GM19193 (cell line): ENCODE measurements around the gene GLI3.

Experiments
- POLR2A ChIP-seq: IDR thresholded peaks from 4 replicates; pipeline ENCODE4 v1.6.1; 2011; ENCODE audit not compliant: insufficient read depth, insufficient read length; ENCODE audit errors: extremely low read depth

Gene GLI3

DNA sequence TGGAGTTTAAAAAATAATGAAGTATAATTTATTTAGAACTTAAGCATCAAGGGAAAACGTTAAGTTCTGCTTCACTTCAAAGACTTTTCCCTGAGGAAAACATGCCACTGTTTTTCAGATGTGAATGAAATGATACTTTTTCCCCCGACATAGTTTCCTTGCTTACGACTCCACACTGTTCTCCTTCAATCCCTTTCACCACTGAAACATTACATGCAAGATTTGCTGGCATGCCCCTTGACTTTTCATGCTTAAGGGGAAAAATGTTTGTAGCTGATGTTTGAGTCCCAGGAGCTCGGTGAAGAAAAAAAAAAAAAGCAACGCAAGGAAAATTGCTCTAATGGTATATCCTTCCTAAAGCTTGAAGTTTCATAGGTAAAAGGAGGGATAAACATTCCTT lies 10.0 kb downstream of the GLI3 start:
- TF ChIP-seq POLR2A = no peak

DNA sequence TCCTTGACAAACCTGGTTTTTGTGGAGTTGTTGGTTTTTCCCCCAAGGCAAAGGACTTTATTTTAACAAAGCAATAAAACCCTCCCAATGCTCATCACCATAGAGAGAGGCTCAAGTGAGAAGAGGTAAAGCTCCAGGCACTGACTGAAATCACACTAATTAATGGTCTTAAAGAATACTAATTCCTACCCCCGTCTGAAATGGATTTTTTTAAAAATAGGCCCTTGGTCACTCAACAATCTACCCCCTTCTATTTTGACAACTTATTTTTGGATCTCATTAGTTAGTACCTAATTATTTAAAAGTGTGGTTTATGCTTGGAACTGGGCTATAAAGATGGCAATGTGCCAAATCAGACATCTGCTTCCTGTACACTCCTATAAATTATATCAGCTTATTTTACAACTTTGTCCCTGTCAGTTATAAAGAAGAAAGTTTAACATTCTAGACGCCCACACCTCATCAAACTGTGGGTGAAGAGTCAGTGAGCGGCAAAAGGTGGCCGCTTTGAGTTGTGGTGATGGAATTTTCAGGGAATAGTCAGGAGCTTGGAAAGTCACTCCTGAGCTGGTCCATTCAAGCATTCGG lies 10.6 kb downstream of the GLI3 start:
- TF ChIP-seq POLR2A = no peak

DNA sequence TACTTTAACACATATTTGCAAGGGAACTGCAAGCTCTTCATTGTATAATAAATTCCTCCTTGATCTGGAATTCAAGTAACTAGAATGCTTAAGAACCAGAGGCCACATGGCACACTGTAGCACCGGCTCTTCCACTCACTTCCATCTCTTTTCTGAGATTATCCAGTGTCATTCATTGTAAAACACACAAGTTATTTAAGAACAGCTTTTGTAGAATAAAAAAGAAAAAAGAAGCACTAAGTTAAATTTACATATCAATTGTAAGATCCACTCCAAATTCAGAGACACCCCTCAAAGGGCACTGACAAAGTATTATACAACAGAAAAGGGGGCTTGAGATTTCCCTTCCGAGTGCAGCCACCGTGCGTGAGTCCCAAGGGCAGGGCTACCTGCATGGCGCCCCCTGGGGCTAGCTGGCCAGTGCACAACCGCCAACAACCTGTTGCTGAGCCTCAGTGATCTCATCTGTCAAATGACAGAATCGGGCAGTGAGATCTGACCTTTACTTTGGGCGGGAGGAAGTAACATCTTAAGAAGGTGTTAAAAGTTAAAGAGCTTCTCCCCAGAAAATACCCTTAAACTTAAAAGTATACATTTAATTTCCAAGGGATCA lies 12.5 kb downstream of the GLI3 start:
- no peak for TF ChIP-seq POLR2A

DNA sequence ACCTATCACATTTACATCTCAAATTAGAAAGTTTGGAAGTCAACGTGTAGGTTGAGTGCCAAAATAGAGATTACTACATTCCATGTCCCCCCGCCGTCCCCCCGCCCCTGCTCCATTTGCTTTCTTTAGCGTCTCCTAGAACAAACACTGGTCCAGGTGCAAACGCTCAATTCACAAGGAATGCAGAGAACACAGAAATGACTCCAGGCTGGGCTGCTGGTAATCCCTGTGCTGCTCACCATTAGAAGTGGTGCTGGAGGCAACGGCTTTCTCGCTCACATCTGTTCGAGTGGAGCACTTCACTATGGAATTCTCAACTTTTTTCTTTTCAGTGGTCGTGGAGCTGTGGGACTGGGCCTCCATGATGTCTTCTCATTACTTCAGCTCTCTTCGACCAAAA lies 14.1 kb downstream of the GLI3 start:
- no peak for TF ChIP-seq POLR2A

DNA sequence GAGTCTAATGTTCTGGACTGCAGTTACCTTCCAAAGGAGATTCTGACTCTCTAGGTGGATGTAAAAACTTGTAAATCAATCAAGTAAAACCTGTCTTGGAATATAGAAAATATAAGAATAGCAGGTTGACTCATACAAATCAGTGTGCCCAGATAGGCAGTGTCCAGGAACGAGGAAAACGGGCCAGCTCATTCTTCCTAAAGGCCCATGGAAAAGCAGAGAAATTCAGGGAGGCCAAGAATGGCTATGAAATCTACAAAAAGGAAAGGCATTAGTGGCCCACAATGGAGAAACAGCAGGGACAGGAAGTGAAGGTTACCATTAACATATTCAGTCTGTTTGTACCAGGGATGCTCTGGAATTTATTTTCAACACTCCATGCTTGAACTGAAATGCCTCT lies 14.9 kb downstream of the GLI3 start:
- TF ChIP-seq POLR2A = no peak

DNA sequence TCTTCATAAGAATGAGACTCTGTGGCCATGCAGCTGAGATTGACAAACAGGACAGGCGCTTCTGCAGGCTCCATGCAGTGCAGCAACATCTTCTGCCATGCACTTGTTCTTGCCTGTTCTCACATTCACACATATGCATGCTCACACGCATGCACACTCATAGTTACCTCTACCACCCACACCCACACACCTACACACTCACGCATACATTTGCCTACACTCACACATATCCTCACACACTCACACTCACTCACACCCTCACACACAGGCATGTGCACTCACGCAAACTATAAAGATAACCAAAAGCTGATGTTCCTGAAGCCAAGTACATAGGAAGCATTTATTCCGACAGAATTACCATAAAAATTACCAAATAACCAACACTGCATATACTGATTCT lies 15.7 kb downstream of the GLI3 start:
- no peak for TF ChIP-seq POLR2A

DNA sequence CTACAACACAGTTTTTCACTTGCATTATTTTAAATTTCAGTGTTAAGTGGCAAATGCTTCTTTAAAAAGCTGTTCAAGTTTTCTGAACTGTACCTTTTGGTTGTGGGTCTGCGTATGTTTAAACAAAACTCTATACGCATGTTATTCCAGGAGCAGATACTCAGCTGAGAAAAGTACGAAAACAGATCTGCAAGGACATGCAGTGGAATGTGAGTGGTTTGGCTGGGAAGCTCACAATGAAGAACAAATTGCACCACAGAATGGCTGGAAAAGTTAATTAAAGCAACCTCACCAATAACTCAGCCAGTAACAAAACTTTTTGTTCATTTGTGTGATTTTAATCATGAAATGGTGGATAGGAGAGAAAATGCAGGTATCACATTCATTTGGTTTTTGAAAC lies 17.6 kb downstream of the GLI3 start:
- no peak for TF ChIP-seq POLR2A

DNA sequence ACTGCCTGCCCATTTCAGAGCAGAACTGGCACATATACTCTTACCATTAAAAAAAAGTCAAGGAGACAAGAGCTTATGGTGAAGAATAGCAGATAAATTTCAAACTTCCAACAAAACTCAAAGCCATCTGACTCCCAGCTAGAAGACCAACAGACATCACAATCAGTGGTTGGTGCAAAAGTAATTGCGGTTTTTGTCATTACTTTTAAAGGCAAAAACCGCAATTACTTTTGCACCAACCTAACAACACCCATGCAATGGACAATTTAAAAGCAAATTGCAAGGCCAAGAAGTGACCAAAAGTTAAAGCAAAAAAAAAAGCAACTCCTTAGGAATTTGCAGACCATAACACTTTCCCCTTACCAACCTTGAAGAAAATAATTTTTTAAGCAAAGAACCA lies 18.8 kb downstream of the GLI3 start:
- no peak for TF ChIP-seq POLR2A

DNA sequence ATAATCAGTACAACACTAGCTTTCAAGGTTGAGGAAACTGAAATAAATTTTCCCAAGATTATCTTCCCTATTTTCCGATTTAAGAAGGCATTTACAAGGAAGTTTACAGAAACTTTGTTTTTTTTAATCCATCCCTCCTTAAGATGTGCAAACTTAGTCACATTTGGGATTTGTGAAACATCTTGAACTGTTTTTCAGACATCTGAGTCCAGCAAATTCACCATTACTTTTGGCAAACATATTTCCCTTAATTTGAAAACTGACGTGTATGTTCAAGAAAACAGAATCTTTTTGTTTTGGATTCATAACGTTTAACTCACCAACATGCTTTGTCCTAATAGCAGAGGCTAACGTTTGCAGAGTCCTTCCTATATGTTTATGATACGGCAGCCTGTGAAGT lies 19.5 kb downstream of the GLI3 start:
- no peak for TF ChIP-seq POLR2A

DNA sequence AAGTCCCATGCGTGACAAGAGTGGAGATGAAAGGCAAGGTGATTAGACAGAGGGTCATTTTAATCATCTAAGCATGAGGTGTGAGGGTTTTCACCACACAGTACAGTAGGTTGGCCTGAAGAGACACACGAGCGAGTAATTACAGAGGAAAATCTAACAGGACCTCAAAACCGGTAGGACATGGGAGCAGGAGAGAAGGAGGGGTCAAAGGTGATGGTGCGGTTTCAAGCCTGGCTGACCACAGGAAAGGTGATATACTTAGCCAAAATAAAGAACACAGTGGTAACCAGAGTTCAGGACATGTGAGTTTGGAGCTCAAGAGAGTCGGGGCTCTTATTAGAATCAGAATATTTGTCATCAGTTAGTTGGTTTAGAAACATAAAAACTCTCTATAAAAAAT lies 20.0 kb downstream of the GLI3 start:
- no peak for TF ChIP-seq POLR2A

DNA sequence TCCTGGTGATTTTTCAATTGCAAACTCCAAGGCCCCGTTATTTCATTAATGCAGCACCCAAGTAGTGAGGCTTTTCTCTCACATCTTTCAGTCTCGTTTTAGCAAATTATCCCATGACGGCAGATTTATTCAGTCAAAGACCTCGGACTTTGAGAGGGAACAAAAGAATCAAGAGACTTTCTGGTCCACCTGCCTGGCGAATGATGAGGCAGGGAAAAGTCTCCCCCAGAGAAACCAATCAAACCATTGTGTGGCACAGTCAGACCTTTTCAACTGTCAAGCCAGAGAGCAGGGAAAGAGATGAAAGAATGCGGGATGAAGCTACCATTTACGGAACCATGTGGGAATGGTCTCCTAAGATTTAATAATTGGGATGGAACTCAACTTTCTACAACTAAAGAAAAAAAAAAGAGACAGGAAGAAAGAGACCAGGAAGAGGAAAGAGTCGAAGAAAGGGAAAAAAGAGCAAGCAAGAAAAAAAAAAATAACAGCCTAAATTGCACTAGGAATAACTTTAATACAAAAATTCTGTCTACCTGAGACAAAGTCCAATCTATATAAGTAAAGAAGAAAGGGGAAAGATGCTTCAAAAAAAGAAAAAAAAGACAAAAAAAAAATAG lies 22.8 kb downstream of the GLI3 start:
- no peak for TF ChIP-seq POLR2A

DNA sequence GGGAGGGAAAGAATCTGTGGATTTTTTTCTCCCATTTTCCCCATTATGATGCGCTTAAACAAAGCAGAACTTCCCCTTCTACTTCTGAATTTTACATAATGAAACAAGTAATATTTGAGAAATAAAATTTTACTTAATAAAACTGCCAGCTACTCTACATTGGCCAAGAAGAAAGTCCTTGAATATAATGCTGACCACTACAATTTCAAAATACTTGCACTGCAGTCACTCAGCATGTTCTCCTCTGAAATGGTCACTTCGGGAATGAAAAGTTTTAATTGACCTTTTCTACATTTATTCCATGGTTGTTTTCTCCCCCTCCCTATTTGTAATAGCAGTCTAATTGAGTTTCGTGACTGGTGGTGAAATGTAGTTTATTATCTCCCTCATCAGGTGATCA lies 23.9 kb downstream of the GLI3 start:
- no peak for TF ChIP-seq POLR2A

DNA sequence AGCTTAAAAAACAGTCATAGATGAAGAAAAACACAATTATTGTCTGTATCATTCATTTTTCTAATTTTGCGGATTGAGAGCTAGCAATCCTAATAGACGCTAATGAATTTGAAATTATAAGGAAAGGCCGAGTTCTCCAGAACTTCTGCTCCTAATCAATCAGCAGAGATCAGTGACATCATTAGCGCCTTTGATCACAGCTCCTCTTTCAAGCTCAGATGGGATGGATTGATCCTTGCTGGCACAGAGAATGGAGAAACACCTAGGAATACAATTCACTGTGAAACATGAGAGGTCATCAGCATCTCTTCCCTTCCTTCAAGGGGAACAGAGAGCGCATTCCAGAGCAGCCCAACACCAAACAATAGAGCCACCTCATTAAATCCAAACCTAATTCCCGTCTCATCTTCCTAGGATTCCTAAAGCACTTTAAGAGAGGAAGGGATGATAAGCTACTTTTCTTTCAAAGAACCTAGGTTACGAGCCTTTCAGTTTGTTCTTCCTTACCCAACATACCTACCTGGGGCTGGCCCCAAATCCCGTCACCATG lies 24.4 kb downstream of the GLI3 start:
- TF ChIP-seq POLR2A = no peak

DNA sequence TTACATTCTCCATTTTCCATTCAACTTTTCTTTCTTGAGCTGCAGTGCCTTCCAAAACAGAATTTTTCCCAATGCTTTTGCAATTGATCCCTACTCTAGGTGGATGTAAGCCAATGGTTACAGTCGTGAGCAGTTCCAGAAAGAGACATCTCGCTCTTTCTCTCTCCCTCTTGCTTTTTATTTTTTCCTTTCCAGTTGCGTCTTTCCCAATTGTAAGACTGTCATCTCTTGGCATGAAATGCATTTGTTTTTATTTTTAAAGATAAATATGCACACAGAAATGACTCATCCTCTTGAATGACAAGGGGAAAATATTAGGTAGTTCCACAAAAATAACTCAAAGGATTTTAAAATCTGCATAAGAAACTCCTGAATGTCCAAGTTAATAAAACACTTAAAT lies 25.1 kb downstream of the GLI3 start:
- TF ChIP-seq POLR2A = no peak

DNA sequence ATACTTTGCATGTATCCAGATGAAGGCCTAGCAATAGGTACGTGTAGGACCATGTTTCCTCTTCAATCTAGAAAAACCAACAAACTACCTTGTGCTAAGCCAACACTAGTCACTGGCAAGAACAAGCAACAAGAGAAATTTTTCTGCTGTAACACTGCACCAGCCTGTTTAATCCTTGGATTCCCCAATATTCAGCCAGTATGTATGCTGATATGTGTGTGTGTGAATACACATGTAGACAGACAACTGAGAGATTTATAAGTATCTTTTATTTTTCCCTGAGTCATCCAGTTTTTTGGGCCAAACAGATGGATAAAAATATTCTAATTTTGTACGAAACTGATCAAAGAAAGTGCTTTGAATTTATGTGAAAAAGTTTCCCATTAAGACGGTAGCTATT lies 26.2 kb downstream of the GLI3 start:
- TF ChIP-seq POLR2A = no peak

DNA sequence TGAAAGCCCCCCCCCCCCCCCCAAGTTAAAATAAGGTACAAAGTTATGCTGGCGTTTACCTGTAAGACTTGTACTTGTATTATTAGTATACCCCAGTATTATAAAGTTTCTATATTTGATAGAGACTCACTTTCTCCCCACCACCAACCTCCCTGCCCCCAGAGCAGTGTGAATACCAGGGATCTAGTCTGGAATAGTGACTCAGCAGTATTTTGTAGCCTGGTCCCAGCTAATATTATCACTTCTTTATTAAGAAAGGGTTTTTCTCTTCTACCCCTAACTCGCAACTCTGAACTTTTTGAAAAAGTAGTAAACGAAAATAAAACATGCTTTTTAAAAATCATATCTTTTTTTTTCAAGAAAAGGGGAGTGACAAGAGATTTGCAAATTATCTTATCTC lies 26.7 kb downstream of the GLI3 start:
- TF ChIP-seq POLR2A = no peak
